Endodermal cell (in vitro differentiated cells): ENCODE measurements around the gene OR2AE1. TPM values are rescaled to one million over a fixed set of nuclear protein-coding genes. Genes with fewer than 3 reads are reported as not detected.
A peak's percentile ranks its signal among the peaks of the same experiment; 100 is the strongest.

Experiments
- DNase-seq: peaks from one replicate; pipeline ENCODE4 v3.0.0-alpha.2; 2017
- H3K27ac ChIP-seq: 2 replicates; pipeline ENCODE4 v1.5.1; 2013; ENCODE audit warnings: mild to moderate bottlenecking, low read depth, low read length, moderate library complexity
- H3K27me3 ChIP-seq: 2 replicates; pipeline ENCODE4 v1.6.1; 2013; ENCODE audit warnings: mild to moderate bottlenecking, low read length, moderate library complexity; ENCODE audit not compliant: insufficient read depth, control insufficient read depth, poor library complexity, severe bottlenecking
- H3K36me3 ChIP-seq: 2 replicates; pipeline ENCODE4 v1.7.0; 2013; ENCODE audit warnings: mild to moderate bottlenecking, low read length, moderate library complexity; ENCODE audit not compliant: control insufficient read depth, insufficient read depth
- H3K4me1 ChIP-seq: one replicate; pipeline ENCODE4 v1.7.0; 2013; ENCODE audit warnings: low read length; ENCODE audit not compliant: control insufficient read depth, insufficient read depth
- H3K4me3 ChIP-seq: 2 replicates; pipeline ENCODE4 v1.5.1; 2013; ENCODE audit warnings: mild to moderate bottlenecking, low read length, moderate library complexity
- H3K9ac ChIP-seq: 2 replicates; pipeline ENCODE4 v1.6.1; 2013; ENCODE audit warnings: mild to moderate bottlenecking, low read length, moderate library complexity; ENCODE audit not compliant: poor library complexity, severe bottlenecking; ENCODE audit errors: extremely low read depth
- H3K9me3 ChIP-seq: 2 replicates; pipeline ENCODE4 v1.6.1; 2013; ENCODE audit warnings: mild to moderate bottlenecking, low read length, moderate library complexity; ENCODE audit not compliant: control insufficient read depth
- H3K27ac Mint-ChIP-seq: 2 replicates; pipeline ENCODE4 v1.8.0; 2020; ENCODE audit warnings: mixed read lengths
- H3K27me3 Mint-ChIP-seq: 2 replicates; pipeline ENCODE4 v1.8.0; 2021; ENCODE audit warnings: mild to moderate bottlenecking, mixed read lengths; ENCODE audit not compliant: insufficient read depth
- H3K36me3 Mint-ChIP-seq: 2 replicates; pipeline ENCODE4 v1.8.0; 2020; ENCODE audit warnings: low read depth, mixed read lengths
- H3K4me1 Mint-ChIP-seq: 2 replicates; pipeline ENCODE4 v1.8.0; 2020; ENCODE audit warnings: mixed read lengths
- H3K4me3 Mint-ChIP-seq: 2 replicates; pipeline ENCODE4 v1.8.0; 2020; ENCODE audit warnings: mild to moderate bottlenecking, moderate library complexity, mixed read lengths
- H3K9me3 Mint-ChIP-seq: 2 replicates; pipeline ENCODE4 v1.8.0; 2020; ENCODE audit warnings: mild to moderate bottlenecking, mixed read lengths
- WGBS, 2 experiments: methylation state at CpG; one replicate each; pipeline versions ENCODE4 v1.1.5 to v1.1.7; 2013; ENCODE audit warnings: missing lambda C conversion rate in 2 of 2, mixed read lengths in 1 of 2; ENCODE audit not compliant: insufficient coverage in 1 of 2, insufficient read length in 1 of 2; 5-methylcytosine and 5-hydroxymethylcytosine counted together
- total RNA-seq, 2 donors: library from RNA; stranded (reverse); fragmentation: NEBNext Ultra II Directional in 1 of 2; extraction: Animal tissue kit (Norgen Biotek cat#: 25700) in 1 of 2; gene quantifications; 2 replicates in 1 of 2; 3 replicates in 1 of 2; pipeline ENCODE4 v1.2.1, GENCODE V29; 2021
- TF ChIP-seq, protein P1 (sequence below): fragments of 200-600 bp; sonication (generic); conservative IDR thresholded peaks from 2 replicates; pipeline ENCODE4 v1.5.0; 2021; ENCODE audit warnings: antibody characterized with exemption, mild to moderate bottlenecking

OR2AE1 gene
- total RNA-seq, 2 donors from 2014 or later: not detected

DNA sequence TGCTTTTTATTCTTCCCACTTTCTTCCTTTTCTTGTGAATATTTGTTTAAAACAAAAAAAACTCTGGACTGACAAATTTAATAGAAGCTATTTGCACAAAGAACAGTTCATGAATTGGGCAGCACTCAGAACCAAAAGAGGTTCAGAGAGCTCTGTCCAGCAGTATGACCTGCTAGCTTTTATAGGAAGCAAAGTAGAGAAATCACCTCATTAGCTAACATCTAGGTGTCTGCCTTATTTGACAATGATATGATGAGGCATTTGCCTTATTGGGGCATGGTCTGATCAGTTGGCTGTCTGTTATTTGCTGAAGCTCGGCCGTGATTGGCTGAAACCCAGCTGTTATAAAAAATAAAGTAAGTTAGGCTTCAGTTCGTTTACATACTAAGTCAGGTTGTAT lies 43.3 kb upstream of the OR2AE1 start:
- H3K27ac ChIP-seq: no peak overlapping the region
- peaks cover 9% of the 10 kb centered on the region for H3K36me3 ChIP-seq
- peaks cover 3% of the 10 kb centered on the region for H3K4me1 Mint-ChIP-seq
- no peaks in the 10 kb centered on the region for H3K4me1 ChIP-seq
- H3K4me3 Mint-ChIP-seq: peak overlapping the region; percentile 73
- H3K9me3 ChIP-seq: peaks cover 16% of the 10 kb centered on the region
- no peak overlapping the region for H3K9ac ChIP-seq
- H3K27me3 ChIP-seq: peaks cover 22% of the 10 kb centered on the region
- peak overlapping the region; percentile 85 for H3K4me3 ChIP-seq
- H3K27me3 Mint-ChIP-seq: peaks cover 7% of the 10 kb centered on the region
- H3K9me3 Mint-ChIP-seq: peaks cover 27% of the 10 kb centered on the region
- DNase-seq: no peak
- 88 to 100% methylated on average over 1 to 3 of the region's 3 CpGs for WGBS, 2 experiments
- H3K27ac Mint-ChIP-seq: no peak overlapping the region
- TF ChIP-seq, protein P1, sequence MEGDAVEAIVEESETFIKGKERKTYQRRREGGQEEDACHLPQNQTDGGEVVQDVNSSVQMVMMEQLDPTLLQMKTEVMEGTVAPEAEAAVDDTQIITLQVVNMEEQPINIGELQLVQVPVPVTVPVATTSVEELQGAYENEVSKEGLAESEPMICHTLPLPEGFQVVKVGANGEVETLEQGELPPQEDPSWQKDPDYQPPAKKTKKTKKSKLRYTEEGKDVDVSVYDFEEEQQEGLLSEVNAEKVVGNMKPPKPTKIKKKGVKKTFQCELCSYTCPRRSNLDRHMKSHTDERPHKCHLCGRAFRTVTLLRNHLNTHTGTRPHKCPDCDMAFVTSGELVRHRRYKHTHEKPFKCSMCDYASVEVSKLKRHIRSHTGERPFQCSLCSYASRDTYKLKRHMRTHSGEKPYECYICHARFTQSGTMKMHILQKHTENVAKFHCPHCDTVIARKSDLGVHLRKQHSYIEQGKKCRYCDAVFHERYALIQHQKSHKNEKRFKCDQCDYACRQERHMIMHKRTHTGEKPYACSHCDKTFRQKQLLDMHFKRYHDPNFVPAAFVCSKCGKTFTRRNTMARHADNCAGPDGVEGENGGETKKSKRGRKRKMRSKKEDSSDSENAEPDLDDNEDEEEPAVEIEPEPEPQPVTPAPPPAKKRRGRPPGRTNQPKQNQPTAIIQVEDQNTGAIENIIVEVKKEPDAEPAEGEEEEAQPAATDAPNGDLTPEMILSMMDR: no peak
- peaks cover 12% of the 10 kb centered on the region for H3K36me3 Mint-ChIP-seq

DNA sequence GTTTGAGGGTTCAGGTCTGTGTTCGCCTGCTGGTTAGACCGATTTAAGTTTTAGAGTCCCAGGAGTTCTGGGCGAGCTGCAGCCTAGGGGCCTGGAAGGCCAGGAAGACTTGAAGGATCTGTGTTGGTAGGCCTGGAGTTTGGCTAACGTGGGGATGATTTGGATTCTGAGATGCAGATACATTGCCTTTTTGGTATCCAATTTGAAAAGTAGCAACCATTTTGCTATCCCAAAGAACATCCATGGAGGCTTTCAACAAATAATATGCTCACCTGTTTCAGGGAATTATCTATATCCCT lies 42.9 kb upstream of the OR2AE1 start:
- Mint-ChIP-seq H3K27me3 (peaks cover 7% of the 10 kb centered on the region), H3K36me3 (peaks cover 12% of the 10 kb centered on the region), H3K9me3 (peaks cover 27% of the 10 kb centered on the region), H3K4me1 (peaks cover 3% of the 10 kb centered on the region), H3K27ac (peak overlapping the region; percentile 52), H3K4me3 (peak overlapping the region; percentile 73)
- peak overlapping the region; percentile 85 for H3K4me3 ChIP-seq
- peak overlapping the region; percentile 36 for H3K9ac ChIP-seq
- H3K36me3 ChIP-seq: peaks cover 9% of the 10 kb centered on the region
- 77 to 79% methylated on average over 2 to 4 of the region's 4 CpGs for WGBS, 2 experiments
- no peak for DNase-seq
- H3K9me3 ChIP-seq: peaks cover 16% of the 10 kb centered on the region
- H3K4me1 ChIP-seq: no peaks in the 10 kb centered on the region
- peaks cover 18% of the 10 kb centered on the region for H3K27me3 ChIP-seq
- TF ChIP-seq, protein P1: no peak
- H3K27ac ChIP-seq: no peak overlapping the region

DNA sequence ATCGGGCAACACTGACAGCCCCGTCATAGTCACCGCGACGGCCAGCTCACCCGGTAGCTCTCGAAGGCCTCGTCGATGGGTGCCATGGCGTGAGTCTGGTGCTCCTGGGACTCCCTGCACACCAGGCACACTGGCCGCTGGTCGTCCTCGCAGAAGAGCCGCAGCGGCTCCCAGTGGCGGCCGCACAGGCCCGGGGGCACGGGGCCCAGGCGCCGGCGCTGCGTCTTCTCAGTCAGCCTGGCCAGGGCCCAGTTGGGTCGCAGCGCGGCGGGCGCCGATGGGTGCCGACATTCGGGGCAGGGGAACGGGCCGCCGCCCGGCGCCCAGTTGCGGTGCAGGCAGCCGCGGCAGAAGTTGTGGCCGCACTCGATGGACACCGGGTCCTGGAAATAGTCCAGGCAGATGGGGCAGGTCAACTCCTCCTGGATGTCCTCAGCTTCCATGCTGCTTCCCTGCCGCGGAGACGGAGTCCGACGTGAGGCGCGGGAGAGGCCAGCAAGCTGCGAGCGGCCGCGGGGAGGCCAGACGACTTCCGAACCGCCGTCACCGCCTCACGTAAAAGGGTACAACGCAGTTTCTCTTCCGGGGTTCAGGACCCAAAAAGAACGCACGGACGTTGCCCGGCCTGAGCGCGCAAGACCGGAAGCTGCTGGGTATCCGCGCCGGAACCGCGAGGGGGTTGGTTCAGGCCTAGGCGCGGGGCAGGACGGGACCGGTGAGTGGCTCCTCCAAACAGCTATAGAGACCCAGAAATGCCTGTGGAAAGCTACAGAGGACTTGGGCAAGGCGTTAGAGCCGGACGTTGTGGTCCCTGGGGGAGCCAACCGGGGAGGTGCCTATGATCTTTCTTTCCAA lies 42.4 kb upstream of the OR2AE1 start, which contains the start of gene TRIM4:
Gene TRIM4 (minus strand): TSS at position 572 of the 855 bp plus-strand sequence. CDS start 129 bp downstream, at position 443.
- peak within 1 kb of the TSS; percentile 52 for H3K27ac Mint-ChIP-seq
- H3K4me3 Mint-ChIP-seq: peak within 1 kb of the TSS; percentile 73
- peaks cover 27% of the 10 kb centered on the region for H3K9me3 Mint-ChIP-seq
- TF ChIP-seq, protein P1: peak; percentile 44
- H3K4me1 Mint-ChIP-seq: peaks cover 3% of the 10 kb centered on the region
- Histone ChIP-seq H3K4me3 (peak within 1 kb of the TSS; percentile 85), H3K4me1 (no peaks in the 10 kb centered on the region), H3K9ac (peak within 1 kb of the TSS; percentile 36), H3K9me3 (peaks cover 16% of the 10 kb centered on the region), H3K36me3 (peaks cover 9% of the 10 kb centered on the region), H3K27ac (peak within 1 kb of the TSS; percentile 36), H3K27me3 (peaks cover 12% of the 10 kb centered on the region)
- peaks cover 7% of the 10 kb centered on the region for H3K27me3 Mint-ChIP-seq
- H3K36me3 Mint-ChIP-seq: peaks cover 16% of the 10 kb centered on the region
- DNase-seq: no peak
- 1 to 6% methylated on average over 43 to 81 of the region's 81 CpGs for WGBS, 2 experiments
